Measurements from ENCODE around the gene ZNF746.
"Not testable (repeated sequence)": the region's sequence is repeated elsewhere in the genome, so short reads cannot be mapped to it uniquely, and the experiment has no call there.

Gene ZNF746

DNA sequence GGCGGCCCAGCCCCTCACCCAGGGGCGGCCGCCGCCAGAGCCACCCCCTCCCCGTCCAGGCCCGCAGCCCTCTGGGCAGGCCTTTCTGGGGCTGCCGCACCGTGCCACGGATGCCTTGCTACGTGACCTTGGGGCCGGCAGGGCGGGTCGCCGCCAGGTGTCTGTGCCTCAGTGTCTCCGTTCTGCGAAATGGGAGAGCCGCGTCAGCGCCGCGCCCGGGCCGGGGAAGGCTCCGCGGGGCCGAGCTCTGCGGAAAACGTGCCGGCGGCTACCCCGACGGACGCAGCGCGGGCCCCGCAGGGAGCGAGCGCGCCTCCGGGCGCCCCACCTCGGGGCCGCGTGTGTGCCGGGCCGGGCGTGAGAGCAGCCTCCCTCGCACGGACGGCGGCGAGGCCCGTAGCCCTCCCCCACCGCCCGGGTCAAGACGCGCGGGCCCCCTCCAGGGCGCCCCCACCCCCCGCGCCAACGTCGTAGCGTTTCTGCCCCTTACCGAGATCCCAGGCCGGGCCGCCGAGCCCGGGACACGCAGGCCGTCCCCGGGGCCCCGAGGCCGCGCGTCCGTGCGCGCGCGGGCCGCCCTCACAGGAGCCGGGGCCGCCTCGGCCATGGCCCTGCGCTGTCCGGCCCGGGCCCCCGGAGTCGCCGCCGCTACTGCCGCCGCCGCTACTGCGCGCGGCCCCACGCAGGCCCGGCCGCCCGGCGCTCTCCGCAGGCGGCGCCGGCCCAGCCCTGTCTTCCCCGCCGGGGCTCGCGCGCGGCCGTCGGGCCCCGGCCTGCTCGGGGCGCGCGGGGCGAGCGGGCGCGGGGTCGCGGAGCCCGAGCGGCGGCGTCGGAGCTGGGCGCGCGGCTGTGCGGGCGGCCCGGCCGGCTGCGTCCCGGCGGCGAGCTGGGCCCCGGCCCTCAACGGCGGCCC lies 37.8 kb downstream of the ZNF746 start:
- in situ Hi-C loops (cut with MboI; ENCODE audit: low sequenced_read_pairs): no loop called here

DNA sequence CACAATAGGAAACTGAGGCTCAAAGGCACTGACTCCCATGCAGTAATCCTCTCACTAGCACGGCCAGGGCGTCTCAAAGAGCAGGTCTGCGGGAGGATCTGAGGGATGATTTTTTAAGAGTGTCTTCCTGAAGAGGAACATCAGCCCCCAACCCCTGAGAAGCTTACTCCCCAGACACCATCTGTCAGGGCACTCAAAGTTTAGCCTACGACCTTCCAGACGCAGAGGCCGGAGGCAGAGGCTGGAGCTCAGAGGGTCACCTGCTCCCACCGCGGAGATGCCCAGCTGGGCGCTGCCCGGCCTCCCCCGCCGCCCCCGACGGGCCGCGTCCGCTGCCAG lies 38.4 kb downstream of the ZNF746 start:
- in situ Hi-C loops (cut with MboI; ENCODE audit: low sequenced_read_pairs): no loop called here

DNA sequence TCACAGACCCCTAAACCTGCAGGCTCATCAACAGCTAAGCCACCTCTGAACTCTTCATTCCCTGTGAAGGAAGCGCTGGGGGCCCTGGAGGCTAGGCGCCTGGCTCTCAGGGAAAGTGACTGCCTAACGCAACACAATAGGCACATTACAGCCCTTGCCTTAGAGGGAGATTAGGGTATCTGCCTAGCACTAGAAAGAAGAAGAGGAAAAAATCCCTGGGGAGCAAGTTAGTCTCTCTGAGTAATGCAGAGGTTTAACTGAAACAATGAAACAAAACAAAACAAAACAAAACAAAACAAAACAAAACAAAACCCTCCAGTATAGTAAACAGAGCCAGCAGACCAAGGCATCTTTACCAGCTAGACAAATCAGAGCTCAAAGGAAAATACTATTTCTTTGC lies 39.4 kb downstream of the ZNF746 start:
- in situ Hi-C loops (cut with MboI; ENCODE audit: low sequenced_read_pairs): no loop called here

DNA sequence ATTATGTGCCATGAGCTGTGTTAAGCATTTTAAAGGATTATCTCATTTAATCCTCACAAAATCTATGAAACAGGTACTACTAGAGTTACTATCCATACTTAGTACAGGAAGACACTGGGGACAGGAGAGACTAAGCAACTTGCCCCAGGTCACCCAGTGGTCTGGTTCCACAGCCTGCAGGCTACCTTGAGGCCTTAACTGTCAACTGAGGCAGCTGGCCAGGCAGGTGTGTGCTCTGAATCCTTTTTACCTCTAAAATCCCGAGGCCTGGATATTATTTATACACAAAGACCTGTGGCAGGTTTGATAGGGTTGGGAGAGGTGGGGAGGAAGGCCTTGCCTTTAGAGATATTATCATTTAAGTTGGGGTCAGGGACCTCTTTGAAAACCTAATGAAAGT lies 39.8 kb downstream of the ZNF746 start:
- in situ Hi-C loops (cut with MboI; ENCODE audit: low sequenced_read_pairs): no loop called here

DNA sequence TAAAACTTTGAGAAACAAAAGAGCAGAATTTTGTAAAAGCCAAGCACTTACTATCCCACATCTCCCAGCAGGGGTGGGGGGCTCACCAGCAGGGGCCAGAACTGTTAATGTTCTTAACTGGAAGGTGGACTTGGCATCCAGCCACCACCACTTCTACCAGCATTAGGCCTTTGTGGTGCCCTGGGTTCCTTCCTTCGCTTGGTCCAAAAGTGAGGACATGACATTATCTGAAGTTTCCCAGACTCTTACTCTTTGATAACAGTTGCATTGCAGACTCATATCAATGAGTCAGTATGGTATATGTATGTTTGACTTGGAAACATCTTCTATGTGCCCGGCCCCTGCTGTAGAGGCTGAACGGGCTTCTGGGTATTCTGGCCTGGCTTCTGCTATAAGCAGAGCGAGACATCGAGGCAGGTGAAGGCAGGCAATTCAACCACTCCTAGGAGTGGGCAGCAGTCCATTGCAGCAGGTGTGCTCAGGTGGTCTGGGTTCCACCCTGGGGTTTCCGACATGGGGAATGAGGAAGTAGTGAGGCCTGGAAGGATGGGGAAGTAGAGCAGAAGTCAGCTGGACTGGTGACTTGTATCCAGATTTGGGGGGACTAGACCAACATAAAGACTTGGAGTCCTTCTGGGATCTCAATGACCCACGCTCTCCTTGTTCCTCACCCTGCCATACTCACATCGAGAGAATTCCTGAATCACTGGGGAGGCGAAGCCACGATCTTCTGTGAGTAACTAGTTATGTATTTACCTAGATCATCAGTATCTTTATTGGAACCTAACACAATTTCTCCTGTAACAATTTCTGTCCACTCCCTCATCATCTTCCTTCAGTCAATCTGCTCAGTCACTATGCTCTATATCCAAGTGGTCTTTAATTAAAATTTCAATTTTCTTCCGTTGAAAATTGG lies 40.8 kb downstream of the ZNF746 start:
- in situ Hi-C loops (cut with MboI; ENCODE audit: low sequenced_read_pairs): no loop called here

DNA sequence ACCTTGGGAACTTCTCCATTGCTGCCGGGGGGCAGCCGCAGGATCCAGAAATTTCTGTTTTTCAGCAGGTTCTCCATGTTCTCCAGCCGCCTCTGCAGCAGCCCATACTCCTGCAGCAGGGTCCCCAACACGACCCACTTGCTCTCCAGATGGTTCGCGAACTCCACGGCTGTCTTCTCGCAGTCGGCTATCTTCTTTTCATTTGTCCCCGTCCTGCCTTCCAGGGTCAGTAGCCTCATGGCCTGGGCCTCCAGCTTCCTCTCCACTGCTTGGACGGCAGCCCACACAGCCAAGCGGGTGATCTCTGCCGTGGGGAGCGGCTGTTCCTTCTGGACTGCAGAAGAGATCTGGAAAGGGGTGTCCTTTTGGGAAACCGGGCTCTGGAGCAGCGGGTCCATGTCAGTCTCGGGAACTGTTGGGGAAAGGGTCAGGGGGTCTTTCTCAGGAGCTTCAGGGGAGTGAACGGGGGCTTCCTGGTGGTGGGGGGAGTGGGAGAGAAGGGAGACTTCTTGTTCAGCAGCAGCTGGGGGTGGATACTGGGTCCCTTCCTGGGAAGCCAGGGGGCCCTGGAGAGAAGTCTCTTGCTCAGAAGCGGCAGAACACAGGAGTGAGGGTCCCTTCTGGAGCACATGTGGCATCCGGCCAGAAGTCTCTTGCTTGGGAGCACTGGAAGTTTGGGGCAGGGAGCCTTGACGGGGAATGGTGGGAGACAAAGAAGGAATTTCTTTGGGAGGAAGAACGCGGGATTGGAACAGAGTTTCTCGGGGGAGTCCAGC lies 42.2 kb downstream of the ZNF746 start:
- in situ Hi-C loops (cut with MboI; ENCODE audit: low sequenced_read_pairs): no loop called here

DNA sequence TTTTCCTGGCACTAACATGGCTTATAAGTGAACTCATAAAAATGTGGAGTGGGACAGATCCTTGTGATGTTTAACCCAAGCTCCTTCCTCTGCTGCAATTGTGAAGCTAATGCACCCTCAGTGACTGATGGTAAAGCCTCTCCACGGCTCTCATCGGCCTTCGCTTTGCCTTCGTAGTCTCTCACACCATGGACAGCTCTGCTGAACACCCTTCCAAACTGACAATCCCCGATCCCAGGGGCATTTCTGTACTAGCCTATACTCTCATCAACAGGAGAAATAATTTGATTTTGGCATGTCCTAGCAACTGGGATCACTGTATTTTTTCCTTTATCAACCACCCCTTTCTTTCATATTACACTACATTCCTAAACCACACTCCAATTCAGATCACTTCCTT lies 42.9 kb downstream of the ZNF746 start:
- in situ Hi-C loops (cut with MboI; ENCODE audit: low sequenced_read_pairs): no loop called here

DNA sequence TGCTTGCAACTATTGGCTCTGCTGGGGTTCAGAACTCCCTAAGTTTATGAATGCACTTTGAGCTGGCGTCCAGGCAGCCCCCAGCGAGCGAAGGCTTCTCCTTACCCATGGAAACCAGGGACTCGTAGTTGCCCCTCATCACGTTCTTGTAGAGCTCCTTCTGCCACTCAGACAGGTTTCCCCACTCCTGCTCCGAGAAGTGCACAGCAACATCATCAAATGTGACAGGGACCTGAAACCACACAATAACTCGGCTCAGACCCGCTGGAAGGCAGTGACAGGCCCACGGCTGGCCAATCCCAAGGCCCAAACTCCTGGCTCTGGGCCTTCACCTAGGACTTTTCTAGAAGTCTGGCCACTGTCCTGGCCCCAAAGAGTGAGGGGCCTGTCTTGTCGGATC lies 43.6 kb downstream of the ZNF746 start:
- in situ Hi-C loops (cut with MboI; ENCODE audit: low sequenced_read_pairs): no loop called here

DNA sequence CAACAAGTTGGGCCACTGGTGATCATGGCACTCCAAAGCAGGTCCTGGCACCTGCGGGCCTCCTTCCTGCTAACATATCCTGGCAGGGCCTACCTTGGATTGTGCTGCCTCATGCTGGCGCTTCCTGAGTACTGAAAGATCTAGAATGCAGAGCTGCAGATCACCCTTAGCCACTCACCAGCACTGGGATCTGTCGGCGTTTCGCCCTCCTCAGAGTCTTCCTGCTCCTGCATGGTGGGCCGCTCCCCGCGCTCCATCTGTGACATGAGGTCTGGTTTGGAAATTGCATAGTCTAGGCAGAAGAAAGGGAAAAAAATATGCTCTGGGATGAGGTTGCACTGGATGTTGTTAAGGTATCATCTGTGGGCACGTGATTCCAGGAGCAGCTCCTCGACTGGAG lies 46.8 kb downstream of the ZNF746 start:
- in situ Hi-C loops (cut with MboI; ENCODE audit: low sequenced_read_pairs): no loop called here

DNA sequence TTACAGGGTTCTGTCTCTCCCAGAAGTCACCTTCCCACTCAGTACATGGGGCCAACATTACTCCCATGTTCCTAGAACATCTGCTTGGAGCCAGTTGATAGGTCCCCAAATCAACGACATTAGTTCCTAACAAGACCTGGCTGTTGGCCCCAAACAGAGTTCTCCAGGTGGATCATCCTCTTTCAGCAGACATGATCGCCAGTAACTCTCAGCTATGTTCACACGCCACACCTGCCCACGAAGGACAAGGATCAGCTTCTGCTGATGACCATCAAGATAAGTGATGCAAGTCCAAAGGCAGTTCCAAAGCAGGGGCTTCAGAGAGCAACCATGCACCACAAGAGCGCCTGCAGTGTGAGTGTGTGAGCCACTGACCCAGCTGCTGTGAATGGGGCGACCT lies 47.7 kb downstream of the ZNF746 start:
- in situ Hi-C loops (cut with MboI; ENCODE audit: low sequenced_read_pairs): no loop called here

DNA sequence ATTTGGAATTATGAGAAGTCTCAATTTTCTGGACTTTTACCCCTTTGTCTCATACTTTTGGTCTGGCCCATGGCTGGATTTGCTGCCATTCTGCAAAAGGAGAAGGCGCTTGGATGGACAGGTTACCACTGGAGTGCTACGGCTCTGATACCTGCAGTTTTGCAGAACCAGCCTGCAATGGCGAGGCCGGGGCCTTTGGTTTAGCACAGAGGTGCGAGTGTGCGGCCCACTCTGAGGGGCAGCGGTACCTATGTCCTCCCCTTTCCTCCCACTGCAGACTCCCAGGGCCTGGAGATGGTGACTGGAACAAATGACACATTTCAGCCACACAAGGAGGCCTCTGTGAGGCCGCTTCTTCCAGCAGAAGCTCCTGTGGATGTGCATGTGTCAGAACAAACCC lies 48.6 kb downstream of the ZNF746 start:
- in situ Hi-C loops (cut with MboI; ENCODE audit: low sequenced_read_pairs): no loop called here

DNA sequence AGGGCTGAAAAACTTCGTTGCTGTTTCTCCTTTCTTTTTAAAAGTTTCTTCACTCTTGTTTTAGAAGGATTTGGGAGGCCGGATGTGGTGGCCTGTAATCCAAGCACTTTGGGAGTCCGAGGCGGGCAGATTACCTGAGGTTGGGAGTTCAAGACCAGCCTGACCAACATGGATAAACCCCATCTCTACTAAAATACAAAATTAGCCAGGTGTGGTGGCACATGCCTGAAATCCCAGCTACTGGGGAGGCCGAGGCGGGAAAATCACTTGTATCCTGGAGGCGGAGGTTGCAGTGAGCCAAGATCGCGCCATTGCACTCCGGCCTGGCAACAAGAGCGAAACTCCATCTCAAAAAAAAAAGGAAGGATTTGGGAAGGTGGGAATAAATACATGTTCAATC lies 51.6 kb downstream of the ZNF746 start:
- in situ Hi-C loops (cut with MboI; ENCODE audit: low sequenced_read_pairs): not testable (repeated sequence)

DNA sequence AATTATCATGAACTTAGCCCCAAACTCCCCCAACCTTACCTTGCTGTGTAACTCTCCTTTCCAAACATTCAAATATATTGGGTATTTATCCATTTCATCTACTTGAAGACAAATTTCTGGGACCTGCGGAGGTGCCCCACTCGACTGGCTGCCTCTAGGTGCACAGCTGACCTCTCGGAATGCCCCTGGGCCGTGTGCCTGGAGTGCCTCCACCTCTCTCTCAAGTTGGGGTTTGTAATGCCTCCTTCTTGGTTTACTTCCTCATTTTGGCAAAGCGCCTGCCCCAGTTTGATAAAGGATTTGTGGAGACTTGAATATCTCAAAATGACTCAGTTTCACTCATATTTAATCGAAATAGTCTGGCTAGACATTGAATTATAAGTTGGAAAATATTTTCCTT lies 53.3 kb downstream of the ZNF746 start:
- in situ Hi-C loops (cut with MboI; ENCODE audit: low sequenced_read_pairs): no loop called here

DNA sequence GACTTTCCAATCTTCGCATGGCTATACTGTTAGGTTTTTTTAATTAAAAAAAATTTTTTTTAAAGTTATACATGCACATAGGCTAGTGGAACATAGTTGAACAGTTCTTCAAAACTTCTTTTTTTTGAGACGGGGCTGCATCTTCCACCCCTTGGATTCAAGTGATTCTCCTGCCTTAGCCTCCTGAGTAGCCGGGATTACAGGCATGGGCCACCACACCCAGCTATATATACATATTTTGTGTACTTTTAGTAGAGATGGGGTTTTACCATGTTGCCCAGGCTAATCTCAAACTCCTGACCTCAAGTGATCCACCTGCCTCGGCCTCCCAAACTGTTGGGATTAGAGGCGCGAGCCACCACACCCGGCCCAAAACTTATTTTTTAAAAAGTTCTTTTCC lies 54.1 kb downstream of the ZNF746 start:
- in situ Hi-C loops (cut with MboI; ENCODE audit: low sequenced_read_pairs): no loop called here

DNA sequence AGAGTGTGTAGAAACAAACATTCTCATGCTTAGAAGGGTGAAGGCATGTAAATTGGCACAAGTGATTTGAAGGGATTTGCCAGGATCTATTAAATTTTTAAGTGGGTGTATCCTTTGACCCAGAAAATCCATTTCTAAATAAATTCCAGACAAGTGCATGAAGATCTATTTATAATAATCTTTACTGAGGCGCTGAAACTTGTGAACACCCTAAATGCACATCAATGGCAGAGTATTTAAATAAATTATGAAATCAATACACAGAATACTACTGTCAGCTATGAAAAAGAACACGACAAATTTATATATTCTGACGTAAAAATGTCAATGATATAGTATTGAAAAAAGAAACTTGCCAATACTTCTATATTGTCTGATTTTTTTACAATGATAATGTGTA lies 54.7 kb downstream of the ZNF746 start:
- in situ Hi-C loops (cut with MboI; ENCODE audit: low sequenced_read_pairs): no loop called here

DNA sequence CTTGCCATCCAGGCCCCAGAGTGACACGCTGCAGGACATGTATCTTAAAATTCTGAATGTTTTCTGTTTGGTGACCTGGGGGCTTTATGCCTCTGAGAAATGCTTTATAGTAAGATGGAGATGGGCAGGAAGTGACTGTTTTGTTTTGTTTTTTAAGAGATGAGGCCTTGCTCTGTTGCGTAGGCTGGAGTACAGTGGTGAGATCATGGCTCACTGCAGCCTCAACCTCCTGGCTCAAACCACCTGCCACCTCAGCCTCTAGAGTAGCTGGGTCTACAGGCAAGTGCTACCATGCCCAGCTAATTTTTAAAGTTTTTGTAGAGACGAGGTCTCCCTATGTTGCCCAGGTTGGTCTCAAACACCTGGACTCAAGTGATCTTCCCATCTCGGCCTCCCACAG lies 57.4 kb downstream of the ZNF746 start:
- in situ Hi-C loops (cut with MboI; ENCODE audit: low sequenced_read_pairs): no loop called here

DNA sequence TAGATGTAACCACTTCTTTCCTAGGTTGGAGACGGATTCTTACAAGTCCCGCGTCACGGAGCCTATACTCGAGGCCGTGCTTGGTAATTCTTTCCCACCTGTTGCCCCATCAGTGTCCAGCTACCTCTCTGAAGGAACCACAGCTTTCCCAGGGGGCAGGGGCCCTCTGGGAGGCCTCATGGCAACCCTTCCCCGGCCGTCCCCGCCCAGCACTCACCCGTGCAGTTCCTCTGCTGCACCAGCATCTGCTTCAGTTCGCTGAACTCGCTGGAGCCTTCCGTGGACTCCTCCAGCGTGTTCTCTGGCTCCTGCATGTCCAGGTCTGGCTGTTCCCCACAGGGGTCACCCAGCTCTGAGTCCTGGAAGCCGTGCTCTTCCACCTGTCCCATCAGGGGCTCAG lies 61.3 kb downstream of the ZNF746 start:
- in situ Hi-C loops (cut with MboI; ENCODE audit: low sequenced_read_pairs): no loop called here

DNA sequence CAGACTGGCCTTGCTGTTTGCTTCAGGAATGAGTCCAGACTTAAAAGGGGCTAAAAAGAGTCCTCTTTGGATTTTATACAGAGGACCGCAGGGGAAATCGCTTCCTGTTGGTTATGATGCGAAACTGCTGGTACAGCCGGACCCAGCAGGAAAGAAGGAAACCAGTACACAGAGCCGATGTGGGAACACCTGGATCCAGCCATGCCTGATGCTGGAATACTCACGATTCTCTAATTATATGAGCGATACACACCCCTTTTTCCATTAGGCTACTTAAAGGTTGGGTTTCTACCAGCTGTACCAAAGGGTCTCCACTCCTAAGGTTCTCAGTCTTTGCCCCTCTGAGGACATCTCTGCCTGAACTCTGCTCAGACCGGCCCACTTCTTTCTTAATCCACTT lies 64.5 kb downstream of the ZNF746 start:
- in situ Hi-C loops (cut with MboI; ENCODE audit: low sequenced_read_pairs): no loop called here

DNA sequence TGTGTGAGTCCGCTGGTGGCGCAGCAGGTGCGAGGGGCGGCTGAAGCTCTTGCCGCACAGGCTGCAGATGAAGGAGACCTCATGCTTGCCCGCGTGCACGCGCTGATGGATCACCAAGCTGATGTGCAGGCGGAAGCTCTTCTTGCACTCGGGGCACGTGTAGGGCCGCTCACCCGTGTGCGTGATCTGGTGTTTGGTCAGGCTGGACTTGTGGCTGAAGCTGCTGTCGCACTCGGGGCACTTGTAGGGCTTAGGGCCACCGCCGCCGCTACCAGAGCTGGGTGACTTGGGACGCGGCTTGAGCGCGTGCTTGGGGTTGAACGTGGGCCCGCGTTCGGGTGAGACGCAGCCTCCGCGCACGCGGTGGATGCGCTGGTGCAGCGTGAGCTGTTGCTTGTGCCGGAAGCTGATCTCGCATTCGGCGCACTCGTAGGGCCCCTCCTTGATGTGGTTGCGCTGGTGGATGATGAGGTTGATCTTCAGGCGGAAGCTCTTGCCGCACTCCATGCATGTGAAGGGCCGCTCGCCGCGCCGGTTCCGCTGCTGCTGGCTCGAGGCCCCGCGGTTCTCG lies 65.4 kb downstream of the ZNF746 start:
- in situ Hi-C loops (cut with MboI; ENCODE audit: low sequenced_read_pairs): no loop called here

DNA sequence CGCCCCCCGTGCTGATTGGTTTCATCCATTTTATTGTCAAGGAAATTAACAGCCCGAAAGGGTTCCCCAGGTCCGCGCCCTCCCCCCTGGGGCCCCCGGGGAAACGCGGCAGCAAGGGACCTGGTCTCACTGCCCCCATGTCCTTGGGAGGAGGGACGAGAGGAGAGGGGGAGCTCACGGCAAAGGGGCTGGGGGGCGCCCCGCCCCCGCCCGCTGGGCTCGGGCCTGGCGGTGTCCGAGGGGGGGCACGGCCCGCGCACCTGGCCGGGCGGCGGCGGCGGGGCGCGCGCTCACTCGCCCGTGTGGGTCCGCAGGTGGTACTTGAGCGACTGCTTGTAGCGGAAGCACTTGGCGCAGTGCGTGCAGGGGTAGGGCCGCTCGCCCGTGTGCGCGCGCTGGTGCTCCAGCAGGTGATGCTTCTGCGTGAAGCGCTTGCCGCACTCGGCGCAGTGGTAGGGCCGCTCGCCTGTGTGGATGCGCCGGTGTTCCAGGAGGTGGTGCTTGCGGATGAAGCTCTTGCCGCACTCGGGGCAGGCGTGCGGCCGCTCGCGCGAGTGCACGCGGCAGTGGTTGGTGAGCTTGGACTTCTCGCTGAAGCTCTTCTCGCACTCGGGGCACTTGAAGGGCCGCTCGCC lies 66.0 kb downstream of the ZNF746 start:
- in situ Hi-C loops (cut with MboI; ENCODE audit: low sequenced_read_pairs): no loop called here

DNA sequence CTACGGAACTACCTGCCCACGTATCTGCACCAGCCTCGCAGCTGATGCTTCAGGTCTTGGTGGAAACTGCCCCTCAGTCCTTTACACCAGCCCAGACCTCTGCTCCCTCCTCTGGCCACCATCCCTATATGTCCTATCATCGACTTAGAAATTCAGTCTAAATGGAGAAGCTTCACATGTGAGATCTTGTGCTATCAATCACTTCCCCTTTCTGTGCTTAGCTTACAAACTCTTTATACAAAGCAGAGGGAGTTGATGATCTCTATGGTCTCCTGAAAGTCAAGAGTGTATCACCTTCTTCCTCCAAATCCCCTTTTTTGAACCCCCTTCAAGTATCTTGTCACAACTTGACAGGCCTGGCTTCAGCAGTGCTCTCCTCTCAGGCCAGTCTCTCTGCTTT lies 67.4 kb downstream of the ZNF746 start:
- in situ Hi-C loops (cut with MboI; ENCODE audit: low sequenced_read_pairs): no loop called here
